C4-2B (cell line): ENCODE results near the gene ZNF467.

Experiments
- H3K27ac ChIP-seq: fragments of 450-650 bp; 2 replicates; pipeline ENCODE4 v1.5.1; 2017
- CTCF ChIP-seq: fragments of 450-650 bp; conservative IDR thresholded peaks from 2 replicates; pipeline ENCODE4 v1.5.1; 2017; ENCODE audit warnings: mild to moderate bottlenecking
- ZFX ChIP-seq: fragments of 450-650 bp; IDR thresholded peaks from 2 replicates; pipeline ENCODE4 v1.6.1; 2017

ZNF467 gene

GRCh38 chr7:149773446-149774236, at the start of gene ZNF467:
Gene ZNF467 (minus strand): TSS chr7:149773588. CDS start chr7:149771032, 2,556 bp downstream.
- TF ChIP-seq CTCF: no peak
- TF ChIP-seq ZFX: no peak
- H3K27ac ChIP-seq: peak within 1 kb of the TSS; percentile 94

GRCh38 chr7:149822353-149822943, 49.1 kb upstream of the ZNF467 start:
- H3K27ac ChIP-seq: no peak overlapping the region
- no peak for TF ChIP-seq ZFX
- TF ChIP-seq CTCF: no peak

GRCh38 chr7:149821191-149822148, 48.1 kb upstream of the ZNF467 start:
- TF ChIP-seq ZFX: no peak
- no peak for TF ChIP-seq CTCF
- H3K27ac ChIP-seq: no peak overlapping the region

GRCh38 chr7:149820622-149821190, 47.3 kb upstream of the ZNF467 start:
- no peak for TF ChIP-seq CTCF
- H3K27ac ChIP-seq: no peak overlapping the region

GRCh38 chr7:149819961-149820340, 46.6 kb upstream of the ZNF467 start:
- no peak for TF ChIP-seq CTCF
- no peak for TF ChIP-seq ZFX
- H3K27ac ChIP-seq: no peak overlapping the region

GRCh38 chr7:149819141-149819960, 46.0 kb upstream of the ZNF467 start:
- TF ChIP-seq ZFX (no peak), CTCF (no peak)
- no peak overlapping the region for H3K27ac ChIP-seq
